ENCODE results near the gene PCBP2. TPM values are rescaled to one million over a fixed set of nuclear protein-coding genes. Genes with fewer than 3 reads are reported as not detected.

Gene PCBP2
- polyA plus RNA-seq, 2 of the 4 experiments (the other 2 are of a cell fraction) = 367 to 546 TPM

DNA sequence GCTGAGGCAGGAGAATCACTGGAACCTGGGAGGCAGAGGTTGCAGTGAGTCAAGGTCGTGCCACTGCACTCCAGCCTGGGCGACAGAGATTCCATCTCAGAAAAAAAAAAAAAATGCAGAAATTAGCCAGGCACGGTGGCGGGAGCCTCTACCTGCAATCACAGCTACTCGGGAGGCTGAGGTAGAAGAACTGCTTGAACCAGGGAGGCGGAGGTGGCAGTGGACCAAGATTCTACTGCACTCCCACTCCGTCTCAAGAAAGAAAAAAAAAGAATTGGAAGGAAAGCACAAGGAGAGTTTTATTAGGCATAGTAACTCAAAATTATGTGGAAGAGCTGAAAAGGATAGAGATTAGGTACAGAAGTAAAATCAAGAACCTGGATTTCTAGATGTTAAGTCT is 49.0 kb upstream of the PCBP2 start:
- WGBS (ENCODE audit: missing lambda C conversion rate) = 93% methylated on average over 7 of the region's 7 CpGs
- TF ChIP-seq ZSCAN20 (CRISPR knock-in tag; IDR thresholded peaks at IDR 0.05) (no peak), NPAS2 (CRISPR knock-in tag; IDR thresholded peaks at IDR 0.05; ENCODE audit: borderline replicate concordance) (no peak), RNF2 (IDR thresholded peaks at IDR 0.05; ENCODE audit: borderline replicate concordance, low read depth) (no peak), POLR2A (IDR thresholded peaks at IDR 0.05; ENCODE audit: low read length) (no peak), RAD21 (conservative IDR thresholded peaks at IDR 0.05 in 1 of 2, IDR thresholded peaks at IDR 0.05 in 1 of 2) (no peak), CEBPB (IDR thresholded peaks at IDR 0.05) (no peak), CHD4 (IDR thresholded peaks at IDR 0.05; ENCODE audit: borderline replicate concordance) (no peak), CBX2 (IDR thresholded peaks at IDR 0.05; ENCODE audit: borderline replicate concordance, low read depth) (no peak), RFX5 (IDR thresholded peaks at IDR 0.05) (no peak), KDM1A (IDR thresholded peaks at IDR 0.05; ENCODE audit: low read depth) (no peak), ZNF302 (CRISPR knock-in tag; IDR thresholded peaks at IDR 0.05) (no peak)
- TF ChIP-seq, protein P1, sequence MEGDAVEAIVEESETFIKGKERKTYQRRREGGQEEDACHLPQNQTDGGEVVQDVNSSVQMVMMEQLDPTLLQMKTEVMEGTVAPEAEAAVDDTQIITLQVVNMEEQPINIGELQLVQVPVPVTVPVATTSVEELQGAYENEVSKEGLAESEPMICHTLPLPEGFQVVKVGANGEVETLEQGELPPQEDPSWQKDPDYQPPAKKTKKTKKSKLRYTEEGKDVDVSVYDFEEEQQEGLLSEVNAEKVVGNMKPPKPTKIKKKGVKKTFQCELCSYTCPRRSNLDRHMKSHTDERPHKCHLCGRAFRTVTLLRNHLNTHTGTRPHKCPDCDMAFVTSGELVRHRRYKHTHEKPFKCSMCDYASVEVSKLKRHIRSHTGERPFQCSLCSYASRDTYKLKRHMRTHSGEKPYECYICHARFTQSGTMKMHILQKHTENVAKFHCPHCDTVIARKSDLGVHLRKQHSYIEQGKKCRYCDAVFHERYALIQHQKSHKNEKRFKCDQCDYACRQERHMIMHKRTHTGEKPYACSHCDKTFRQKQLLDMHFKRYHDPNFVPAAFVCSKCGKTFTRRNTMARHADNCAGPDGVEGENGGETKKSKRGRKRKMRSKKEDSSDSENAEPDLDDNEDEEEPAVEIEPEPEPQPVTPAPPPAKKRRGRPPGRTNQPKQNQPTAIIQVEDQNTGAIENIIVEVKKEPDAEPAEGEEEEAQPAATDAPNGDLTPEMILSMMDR (IDR thresholded peaks at IDR 0.05) = no peak
- TF ChIP-seq, protein P2, sequence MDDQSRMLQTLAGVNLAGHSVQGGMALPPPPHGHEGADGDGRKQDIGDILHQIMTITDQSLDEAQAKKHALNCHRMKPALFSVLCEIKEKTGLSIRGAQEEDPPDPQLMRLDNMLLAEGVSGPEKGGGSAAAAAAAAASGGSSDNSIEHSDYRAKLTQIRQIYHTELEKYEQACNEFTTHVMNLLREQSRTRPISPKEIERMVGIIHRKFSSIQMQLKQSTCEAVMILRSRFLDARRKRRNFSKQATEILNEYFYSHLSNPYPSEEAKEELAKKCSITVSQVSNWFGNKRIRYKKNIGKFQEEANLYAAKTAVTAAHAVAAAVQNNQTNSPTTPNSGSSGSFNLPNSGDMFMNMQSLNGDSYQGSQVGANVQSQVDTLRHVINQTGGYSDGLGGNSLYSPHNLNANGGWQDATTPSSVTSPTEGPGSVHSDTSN (IDR thresholded peaks at IDR 0.05) = no peak
- Histone ChIP-seq H3K4me3 (no peak overlapping the region), H3K4me2 (no peak overlapping the region), H3K4me1 (no peaks in the 10 kb centered on the region), H3K27ac (no peak overlapping the region), H3K9me3 (no peaks in the 10 kb centered on the region)
- ChIA-PET CTCF (interaction anchor here (0.9 to 5.0 kb wide), 4 partner anchors 19 to 88 kb away, joined by 3 to 29 read pairs (median 6); no protein-coding TSS in a partner anchor), POLR2A (interaction anchor here (1.1 kb wide), 1 partner anchor 24 kb away, joined by 3 read pairs; no protein-coding TSS in a partner anchor)
- DNase-seq (ENCODE audit: low read depth in 1 of 2, low spot score in 1 of 2) (no peak), FAIRE-seq (no peak), ATAC-seq (no peak)

DNA sequence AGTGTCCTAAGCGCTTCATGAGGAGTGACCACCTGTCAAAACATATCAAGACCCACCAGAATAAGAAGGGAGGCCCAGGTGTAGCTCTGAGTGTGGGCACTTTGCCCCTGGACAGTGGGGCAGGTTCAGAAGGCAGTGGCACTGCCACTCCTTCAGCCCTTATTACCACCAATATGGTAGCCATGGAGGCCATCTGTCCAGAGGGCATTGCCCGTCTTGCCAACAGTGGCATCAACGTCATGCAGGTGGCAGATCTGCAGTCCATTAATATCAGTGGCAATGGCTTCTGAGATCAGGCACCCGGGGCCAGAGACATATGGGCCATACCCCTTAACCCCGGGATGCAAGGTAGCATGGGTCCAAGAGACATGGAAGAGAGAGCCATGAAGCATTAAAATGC is 41.0 kb upstream of the PCBP2 start:
- FAIRE-seq = no peak
- no peak for ATAC-seq
- WGBS (ENCODE audit: missing lambda C conversion rate) = 96% methylated on average over 5 of the region's 5 CpGs
- ChIA-PET CTCF (interaction anchor here (1.1 to 7.3 kb wide), 7 partner anchors 10 to 98 kb away, joined by 3 to 55 read pairs (median 5); no protein-coding TSS in a partner anchor), POLR2A (interaction anchor here (0.8 kb wide), 1 partner anchor 10 kb away, joined by 3 read pairs; no protein-coding TSS in a partner anchor)
- DNase-seq (ENCODE audit: low read depth in 1 of 2, low spot score in 1 of 2) = no peak
- Histone ChIP-seq H3K9me3 (no peaks in the 10 kb centered on the region), H3K4me3 (no peak overlapping the region), H3K27ac (no peak overlapping the region), H3K4me1 (peaks cover 23% of the 10 kb centered on the region), H3K4me2 (no peak overlapping the region)
- no peak for TF ChIP-seq TP53 (CRISPR knock-in tag; IDR thresholded peaks at IDR 0.05)

DNA sequence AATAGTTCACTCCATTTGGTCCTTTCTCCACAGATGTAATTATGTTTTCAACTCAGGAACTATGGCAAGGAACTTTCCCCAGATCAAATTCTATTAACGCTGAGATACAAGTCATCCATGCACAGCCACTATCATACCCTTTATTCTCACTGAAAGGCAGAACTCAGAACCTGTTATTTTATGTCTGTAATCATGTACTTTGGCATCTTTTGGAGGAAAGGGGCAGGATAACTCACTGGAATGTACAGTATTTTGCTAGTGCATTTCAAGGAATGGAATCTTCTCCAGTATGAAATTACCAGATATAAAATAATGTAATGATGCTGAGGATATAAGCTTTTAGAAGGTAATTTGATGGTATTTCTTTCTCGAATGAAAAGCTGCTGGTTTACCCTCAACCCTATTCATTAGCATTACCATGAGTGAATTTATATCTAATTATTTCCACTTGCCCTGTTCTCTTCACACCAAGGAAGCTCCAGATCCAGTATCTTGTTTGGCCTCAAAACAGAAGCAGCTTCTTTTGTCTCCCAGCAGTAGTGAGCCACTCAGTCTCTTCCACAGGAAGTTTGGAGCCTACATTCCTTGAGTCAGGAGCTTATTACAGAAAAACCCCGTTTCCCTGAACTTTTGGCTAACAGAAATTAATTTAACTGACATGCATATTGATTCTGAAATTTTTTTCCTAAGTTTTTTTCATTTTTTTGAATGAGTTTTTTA is 38.3 kb upstream of the PCBP2 start:
- H3K4me1 ChIP-seq = peaks cover 37% of the 10 kb centered on the region
- no peak overlapping the region for H3K4me3 ChIP-seq
- no peak overlapping the region for H3K4me2 ChIP-seq
- no peak for FAIRE-seq
- TF ChIP-seq HOXB13 (CRISPR knock-in tag; IDR thresholded peaks at IDR 0.05; ENCODE audit: low read depth) = no peak
- TF ChIP-seq CBX8 (IDR thresholded peaks at IDR 0.05) = no peak
- TF ChIP-seq, protein P3, sequence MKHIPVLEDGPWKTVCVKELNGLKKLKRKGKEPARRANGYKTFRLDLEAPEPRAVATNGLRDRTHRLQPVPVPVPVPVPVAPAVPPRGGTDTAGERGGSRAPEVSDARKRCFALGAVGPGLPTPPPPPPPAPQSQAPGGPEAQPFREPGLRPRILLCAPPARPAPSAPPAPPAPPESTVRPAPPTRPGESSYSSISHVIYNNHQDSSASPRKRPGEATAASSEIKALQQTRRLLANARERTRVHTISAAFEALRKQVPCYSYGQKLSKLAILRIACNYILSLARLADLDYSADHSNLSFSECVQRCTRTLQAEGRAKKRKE (CRISPR knock-in tag; IDR thresholded peaks at IDR 0.05; ENCODE audit: low read depth) = no peak
- no peak for TF ChIP-seq FOSB (CRISPR knock-in tag; IDR thresholded peaks at IDR 0.05)
- TF ChIP-seq, protein P4, sequence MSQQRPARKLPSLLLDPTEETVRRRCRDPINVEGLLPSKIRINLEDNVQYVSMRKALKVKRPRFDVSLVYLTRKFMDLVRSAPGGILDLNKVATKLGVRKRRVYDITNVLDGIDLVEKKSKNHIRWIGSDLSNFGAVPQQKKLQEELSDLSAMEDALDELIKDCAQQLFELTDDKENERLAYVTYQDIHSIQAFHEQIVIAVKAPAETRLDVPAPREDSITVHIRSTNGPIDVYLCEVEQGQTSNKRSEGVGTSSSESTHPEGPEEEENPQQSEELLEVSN (IDR thresholded peaks at IDR 0.05; ENCODE audit: borderline replicate concordance, low read depth) = no peak
- TF ChIP-seq HOXA7 (CRISPR knock-in tag; IDR thresholded peaks at IDR 0.05) = no peak
- no peak for TF ChIP-seq FOXS1 (CRISPR knock-in tag; IDR thresholded peaks at IDR 0.05)
- TF ChIP-seq NPAS2 (CRISPR knock-in tag; IDR thresholded peaks at IDR 0.05; ENCODE audit: borderline replicate concordance) = no peak
- TF ChIP-seq NFE2L2 (conservative IDR thresholded peaks at IDR 0.05; ENCODE audit: low read length) = no peak
- TF ChIP-seq KDM5A (IDR thresholded peaks at IDR 0.05) = no peak
- no peak for TF ChIP-seq NR3C1 (IDR thresholded peaks at IDR 0.05)
- no peak overlapping the region for H3K27ac ChIP-seq
- 86% methylated on average over 3 of the region's 3 CpGs for WGBS (ENCODE audit: missing lambda C conversion rate)
- no peaks in the 10 kb centered on the region for H3K9me3 ChIP-seq
- no peak for ATAC-seq
- ChIA-PET CTCF (interaction anchor here (0.5 to 7.3 kb wide), 11 partner anchors 12 to 225 kb away, joined by 3 to 55 read pairs (median 4); partner anchors contain the start of gene AAAS), POLR2A (no interaction called here)
- no peak for DNase-seq (ENCODE audit: low read depth in 1 of 2, low spot score in 1 of 2)

Measured in A549 (cell line).